ENCODE measurements around the gene FBH1.

The FBH1 gene

DNA sequence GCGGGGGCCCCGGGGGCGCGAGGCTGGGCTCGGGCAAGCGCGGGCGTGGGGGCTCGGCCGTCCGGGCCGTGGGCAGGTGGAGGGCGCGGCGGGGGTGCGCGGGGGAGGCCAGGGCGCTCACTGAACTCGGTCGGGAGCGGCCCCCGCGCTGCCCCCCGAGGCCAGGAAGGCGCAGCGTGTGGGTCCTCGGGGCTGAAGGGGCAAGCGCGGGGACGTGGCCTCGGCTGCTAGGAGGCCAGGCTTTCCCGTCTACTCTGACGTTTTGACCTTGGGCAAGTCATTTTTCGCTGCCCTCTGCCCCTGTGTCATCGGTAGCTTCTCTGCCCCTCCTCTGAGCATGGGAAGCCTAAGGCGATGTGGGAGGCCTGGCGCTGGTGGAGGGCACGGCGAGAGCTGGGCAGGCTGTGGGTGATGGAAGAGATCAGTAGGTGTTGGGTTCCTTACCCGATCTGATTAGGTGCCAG is 441 bp downstream of the FBH1 start:
- DNase-seq, result no peak
- H3K27ac Mint-ChIP-seq, result peak overlapping the region; percentile 96
- TF ChIP-seq, protein P1, sequence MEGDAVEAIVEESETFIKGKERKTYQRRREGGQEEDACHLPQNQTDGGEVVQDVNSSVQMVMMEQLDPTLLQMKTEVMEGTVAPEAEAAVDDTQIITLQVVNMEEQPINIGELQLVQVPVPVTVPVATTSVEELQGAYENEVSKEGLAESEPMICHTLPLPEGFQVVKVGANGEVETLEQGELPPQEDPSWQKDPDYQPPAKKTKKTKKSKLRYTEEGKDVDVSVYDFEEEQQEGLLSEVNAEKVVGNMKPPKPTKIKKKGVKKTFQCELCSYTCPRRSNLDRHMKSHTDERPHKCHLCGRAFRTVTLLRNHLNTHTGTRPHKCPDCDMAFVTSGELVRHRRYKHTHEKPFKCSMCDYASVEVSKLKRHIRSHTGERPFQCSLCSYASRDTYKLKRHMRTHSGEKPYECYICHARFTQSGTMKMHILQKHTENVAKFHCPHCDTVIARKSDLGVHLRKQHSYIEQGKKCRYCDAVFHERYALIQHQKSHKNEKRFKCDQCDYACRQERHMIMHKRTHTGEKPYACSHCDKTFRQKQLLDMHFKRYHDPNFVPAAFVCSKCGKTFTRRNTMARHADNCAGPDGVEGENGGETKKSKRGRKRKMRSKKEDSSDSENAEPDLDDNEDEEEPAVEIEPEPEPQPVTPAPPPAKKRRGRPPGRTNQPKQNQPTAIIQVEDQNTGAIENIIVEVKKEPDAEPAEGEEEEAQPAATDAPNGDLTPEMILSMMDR (IDR thresholded peaks at IDR 0.05), result no peak
- peak overlapping the region; percentile 95 for H3K4me3 Mint-ChIP-seq
- no peaks in the 10 kb centered on the region for H3K9me3 Mint-ChIP-seq
- H3K27me3 Mint-ChIP-seq (ENCODE audit: low read depth, poor library complexity), result no peaks in the 10 kb centered on the region
- peaks cover 58% of the 10 kb centered on the region for H3K4me1 Mint-ChIP-seq
- peaks cover 37% of the 10 kb centered on the region for H3K36me3 Mint-ChIP-seq (ENCODE audit: low read depth)

DNA sequence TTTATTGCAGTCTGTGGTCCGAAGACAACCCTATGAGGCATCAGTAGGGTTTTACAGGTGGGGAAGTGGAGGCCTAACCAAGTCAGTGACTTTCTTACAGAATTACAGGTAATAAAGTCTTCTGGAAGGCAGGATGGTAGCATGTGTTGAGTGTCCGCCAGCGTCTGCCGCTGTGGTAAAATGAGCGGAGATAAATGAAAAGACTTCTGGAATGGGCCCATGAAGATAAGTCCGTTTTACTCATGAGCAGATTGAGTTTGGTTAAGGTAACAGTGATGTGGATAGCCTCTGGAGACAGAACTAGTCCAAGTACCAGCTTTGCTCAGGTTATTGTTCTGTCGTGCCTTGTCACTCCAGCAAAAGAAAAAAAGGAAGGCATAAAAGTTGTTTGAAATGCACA is 966 bp downstream of the FBH1 start:
- Mint-ChIP-seq H3K4me1 (peaks cover 58% of the 10 kb centered on the region), H3K27me3 (ENCODE audit: low read depth, poor library complexity) (no peaks in the 10 kb centered on the region)

DNA sequence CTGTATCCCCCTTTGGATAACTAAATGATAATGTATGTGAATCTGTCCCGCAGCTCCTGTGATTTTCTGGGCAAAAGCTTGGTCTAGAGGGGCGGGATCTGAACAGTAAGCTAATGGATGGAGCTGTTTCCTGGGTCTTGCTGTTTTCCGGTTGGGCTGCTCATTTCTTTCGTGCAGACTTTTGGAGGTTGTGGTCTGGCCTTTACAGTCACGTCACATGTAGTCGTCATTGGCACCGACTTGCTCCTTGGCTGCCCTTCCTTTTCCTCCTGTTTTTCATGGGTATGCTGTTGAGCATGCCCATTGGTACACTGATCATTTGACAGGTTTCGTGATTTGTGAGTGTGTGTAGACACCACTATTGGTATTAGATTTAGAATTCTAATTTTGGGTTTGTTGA is 2.0 kb downstream of the FBH1 start:
- peaks cover under 1% of the 10 kb centered on the region for H3K9me3 Mint-ChIP-seq
- H3K27ac Mint-ChIP-seq, result peak overlapping the region; percentile 19
- H3K36me3 Mint-ChIP-seq (ENCODE audit: low read depth), result peaks cover 46% of the 10 kb centered on the region
- H3K27me3 Mint-ChIP-seq (ENCODE audit: low read depth, poor library complexity), result no peaks in the 10 kb centered on the region
- H3K4me3 Mint-ChIP-seq, result peak overlapping the region; percentile 95
- no peak for DNase-seq
- TF ChIP-seq, protein P1 (IDR thresholded peaks at IDR 0.05), result no peak
- peaks cover 56% of the 10 kb centered on the region for H3K4me1 Mint-ChIP-seq

More for the DNA sequence above, 966 bp downstream of the FBH1 start:
- peak overlapping the region; percentile 95 for H3K4me3 Mint-ChIP-seq
- peaks cover 38% of the 10 kb centered on the region for H3K36me3 Mint-ChIP-seq (ENCODE audit: low read depth)
- TF ChIP-seq, protein P1 (IDR thresholded peaks at IDR 0.05), result no peak
- H3K27ac Mint-ChIP-seq, result peak overlapping the region; percentile 96
- DNase-seq, result no peak
- no peaks in the 10 kb centered on the region for H3K9me3 Mint-ChIP-seq

DNA sequence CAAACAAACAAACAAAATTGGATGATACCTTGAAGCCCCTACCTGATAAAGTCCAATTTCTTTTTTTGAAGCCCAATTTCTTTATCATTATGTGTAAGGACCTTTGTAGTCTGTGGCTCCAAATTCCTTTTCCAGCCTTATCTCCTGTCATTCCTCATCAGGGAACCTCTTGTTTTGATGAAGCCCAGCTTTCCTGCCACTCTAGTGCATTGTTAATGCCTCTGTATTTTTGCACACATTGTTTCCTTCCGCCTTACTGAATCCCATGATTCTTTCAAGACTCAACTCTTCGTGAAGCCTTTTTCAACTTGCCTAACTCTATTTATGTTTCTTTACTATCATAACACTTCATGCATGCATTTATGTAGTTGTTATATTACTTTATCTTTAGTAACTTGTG is 3.3 kb downstream of the FBH1 start:
- peak overlapping the region; percentile 20 for H3K27ac Mint-ChIP-seq
- peak overlapping the region; percentile 6 for H3K4me3 Mint-ChIP-seq
- DNase-seq, result no peak
- peaks cover 57% of the 10 kb centered on the region for H3K36me3 Mint-ChIP-seq (ENCODE audit: low read depth)
- TF ChIP-seq, protein P1 (IDR thresholded peaks at IDR 0.05), result no peak
- H3K4me1 Mint-ChIP-seq, result peaks cover 46% of the 10 kb centered on the region
- H3K9me3 Mint-ChIP-seq, result peaks cover 14% of the 10 kb centered on the region
- H3K27me3 Mint-ChIP-seq (ENCODE audit: low read depth, poor library complexity), result no peaks in the 10 kb centered on the region

DNA sequence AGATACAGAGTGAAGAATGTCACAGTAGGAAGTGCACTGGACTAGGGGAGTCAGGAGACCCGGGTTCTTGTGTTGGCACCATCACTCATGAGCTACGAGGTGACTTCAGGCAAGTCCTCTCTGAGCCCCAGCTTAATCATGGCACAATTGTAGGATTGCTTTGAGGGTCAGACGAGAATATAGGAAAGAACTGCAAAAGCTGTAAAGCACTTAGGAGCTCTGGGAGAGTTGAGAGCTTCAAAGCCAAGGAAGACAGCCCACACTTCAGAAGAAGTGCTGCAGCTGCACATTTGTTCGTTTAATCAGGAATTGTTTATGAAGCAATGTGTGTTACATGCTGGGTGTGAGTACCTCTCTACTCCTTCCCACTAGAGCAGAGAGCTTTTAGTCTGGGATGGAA is 4.4 kb downstream of the FBH1 start:
- peaks cover 40% of the 10 kb centered on the region for H3K4me1 Mint-ChIP-seq
- DNase-seq, result no peak
- TF ChIP-seq, protein P1 (IDR thresholded peaks at IDR 0.05), result no peak
- H3K27me3 Mint-ChIP-seq (ENCODE audit: low read depth, poor library complexity), result no peaks in the 10 kb centered on the region
- H3K36me3 Mint-ChIP-seq (ENCODE audit: low read depth), result peaks cover 68% of the 10 kb centered on the region
- H3K9me3 Mint-ChIP-seq, result peaks cover 15% of the 10 kb centered on the region
- no peak overlapping the region for H3K4me3 Mint-ChIP-seq
- peak overlapping the region; percentile 83 for H3K27ac Mint-ChIP-seq

DNA sequence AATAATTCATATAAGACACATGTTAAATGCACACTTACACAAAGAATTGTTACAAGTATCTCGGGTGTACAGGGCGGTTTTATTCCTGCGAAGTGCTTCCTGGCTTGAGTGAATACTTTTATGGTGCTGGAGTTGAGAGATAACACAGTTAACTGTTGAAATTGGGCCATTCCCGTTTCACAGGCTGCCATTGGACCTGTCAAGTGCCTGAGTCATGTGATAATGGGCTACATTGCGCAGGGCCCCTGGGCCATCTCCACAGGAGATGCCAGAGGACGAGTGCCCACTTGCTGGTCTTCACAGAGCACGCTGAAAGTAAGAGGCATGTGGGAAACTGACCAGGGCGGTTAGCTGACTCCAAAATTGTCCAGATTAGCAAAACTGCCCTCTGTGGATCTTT is 4.8 kb downstream of the FBH1 start:
- peaks cover 15% of the 10 kb centered on the region for H3K9me3 Mint-ChIP-seq
- H3K4me3 Mint-ChIP-seq, result no peak overlapping the region
- peaks cover 69% of the 10 kb centered on the region for H3K36me3 Mint-ChIP-seq (ENCODE audit: low read depth)
- DNase-seq, result no peak
- TF ChIP-seq, protein P1 (IDR thresholded peaks at IDR 0.05), result no peak
- H3K27ac Mint-ChIP-seq, result peak overlapping the region; percentile 36
- no peaks in the 10 kb centered on the region for H3K27me3 Mint-ChIP-seq (ENCODE audit: low read depth, poor library complexity)
- peaks cover 40% of the 10 kb centered on the region for H3K4me1 Mint-ChIP-seq
